K562 (cell line): ENCODE results near the gene ADAMTS7. TPM values are rescaled to one million over a fixed set of nuclear protein-coding genes. Genes with fewer than 3 reads are reported as not detected.
"Not testable (repeated sequence)": the region's sequence is repeated elsewhere in the genome, so short reads cannot be mapped to it uniquely, and the experiment has no call there.

Experiments used
- ATAC-seq: fragments of 200-7000 bp; cut with Tn5 transposase; 3 replicates; pipeline ENCODE4 v1.9.1; 2020; ENCODE audit warnings: moderate library complexity
- BruUV-seq: library from RNA; stranded (reverse); fragments of 400-500 nt; replicated peaks from 2 replicates; lab custom pipeline; 2021; lab: Mats Ljungman, UMichigan
- CTCF ChIA-PET: fragments of 300-600 bp; formaldehyde crosslinking; extraction: SDS; loops from one replicate; lab custom pipeline; 2021; ENCODE audit warnings: low intra/inter-chr PET ratio; lab: Yijun Ruan, JAX
- POLR2A ChIA-PET: fragments of 300-600, 350-650 bp; sonication (Branson Sonifier 250); formaldehyde crosslinking; extraction: SDS; loops from one replicate; lab custom pipeline; 2021; ENCODE audit warnings: antibody characterized with exemption, inconsistent platforms; lab: Yijun Ruan, JAX
- DNase-seq, 4 experiments: peaks; one replicate each; pipeline versions ENCODE4 v3.0.0 to v3.0.0-alpha.2; 2011 to 2018; ENCODE audit warnings: low spot score in 3 of 4, mixed read lengths in 3 of 4; ENCODE audit errors: extremely low read depth in 1 of 4
- FAIRE-seq: peaks from 2 replicates; lab custom pipeline; 2011; peaks lifted over from hg19 to GRCh38; lab: Jason Lieb, UNC
- H2AFZ ChIP-seq: 2 replicates; pipeline ENCODE4 v1.6.0; 2011; ENCODE audit warnings: low read depth, low read length, control low read depth, inconsistent platforms
- H3K27ac ChIP-seq: fragments of 200-600 bp; 3 replicates; pipeline ENCODE4 v1.8.0; 2011; ENCODE audit warnings: low read depth, mild to moderate bottlenecking, control low read depth, inconsistent platforms, low read length, moderate library complexity, mixed read lengths; ENCODE audit errors: extremely low read depth
- H3K27me3 ChIP-seq, 2 experiments: fragments of 300-600 bp in 1 of 2; 2 replicates in 1 of 2; 3 replicates in 1 of 2; pipeline versions ENCODE4 v1.6.0 to v1.8.0; 2011; ENCODE audit warnings: inconsistent platforms in 2 of 2, low read length in 2 of 2, mild to moderate bottlenecking in 1 of 2, mixed read lengths in 1 of 2, moderate library complexity in 1 of 2; ENCODE audit not compliant: control insufficient read depth in 2 of 2, insufficient read depth in 2 of 2
- H3K36me3 ChIP-seq: fragments of 300-600 bp; 3 replicates; pipeline ENCODE4 v1.8.0; 2011; ENCODE audit warnings: mild to moderate bottlenecking, low read length, inconsistent platforms; ENCODE audit not compliant: control insufficient read depth, insufficient read depth
- H3K4me1 ChIP-seq, 2 experiments: fragments of 200-600 bp in 1 of 2; replicated peaks in 1 of 2; 2 replicates in 1 of 2; 3 replicates in 1 of 2; pipeline versions ENCODE4 v1.5.1 to v1.8.0; 2011; ENCODE audit warnings: inconsistent platforms in 2 of 2, low read length in 2 of 2, mild to moderate bottlenecking in 1 of 2, mixed read lengths in 1 of 2, moderate library complexity in 1 of 2; ENCODE audit not compliant: control insufficient read depth in 2 of 2, insufficient read depth in 2 of 2
- H3K4me2 ChIP-seq: 2 replicates; pipeline ENCODE4 v1.6.1; 2011; ENCODE audit warnings: low read length, control low read depth, inconsistent platforms, mixed read lengths; ENCODE audit not compliant: insufficient read depth
- H3K4me3 ChIP-seq: fragments of 200-600 bp; sonication (generic), shearing (Covaris generic); 2 replicates; pipeline ENCODE4 v1.5.1; 2016; ENCODE audit warnings: control low read depth, inconsistent platforms
- H3K79me2 ChIP-seq: fragments of 200-600 bp; 3 replicates; pipeline ENCODE4 v1.8.0; 2011; ENCODE audit warnings: low read length, inconsistent platforms; ENCODE audit not compliant: control insufficient read depth, insufficient read depth
- H3K9ac ChIP-seq, 2 experiments: 2 replicates each; pipeline versions ENCODE4 v1.6.0 to v1.6.1; 2011; ENCODE audit warnings: low read depth in 2 of 2, low read length in 2 of 2, control low read depth in 1 of 2, inconsistent platforms in 1 of 2, mild to moderate bottlenecking in 1 of 2, mixed read lengths in 1 of 2; ENCODE audit not compliant: insufficient read depth in 1 of 2
- H3K9me1 ChIP-seq: one replicate; pipeline ENCODE4 v1.6.0; 2011; ENCODE audit warnings: inconsistent platforms, mild to moderate bottlenecking, low read length, moderate library complexity; ENCODE audit not compliant: control insufficient read depth, insufficient read depth
- H3K9me3 ChIP-seq: replicated peaks from 2 replicates; pipeline ENCODE4 v1.5.1; 2011; ENCODE audit warnings: low read depth, low read length, inconsistent platforms; ENCODE audit not compliant: control insufficient read depth, insufficient read depth
- H4K20me1 ChIP-seq: replicated peaks from 2 replicates; pipeline ENCODE4 v1.6.1; 2011; ENCODE audit warnings: low read length, inconsistent platforms, mixed read lengths; ENCODE audit not compliant: control insufficient read depth, insufficient read depth
- E2F3 ChIP-seq: fragments of 250-450 bp; sonication (Bioruptor Pico); IDR thresholded peaks from 2 replicates; pipeline ENCODE4 v1.4.0; 2020; ENCODE audit warnings: mild to moderate bottlenecking
- HDAC3 ChIP-seq: fragments of 450-650 bp; IDR thresholded peaks from 2 replicates; pipeline ENCODE4 v1.6.1; 2018; ENCODE audit warnings: borderline replicate concordance, mild to moderate bottlenecking, moderate library complexity; ENCODE audit not compliant: partially characterized antibody
- ZBTB8A ChIP-seq: fragments of 450-650 bp; IDR thresholded peaks from 2 replicates; pipeline ENCODE4 v1.6.1; 2018; ENCODE audit warnings: mild to moderate bottlenecking, moderate library complexity; ENCODE audit not compliant: partially characterized antibody
- WGBS: fragments of 100-300 bp; shearing (Covaris generic); methylation state at CpG from one replicate; pipeline ENCODE4 v1.1.6; 2016; ENCODE audit warnings: low coverage, mixed read lengths; ENCODE audit not compliant: insufficient coverage; ENCODE audit errors: missing lambda C conversion rate; 5-methylcytosine and 5-hydroxymethylcytosine counted together
- in situ Hi-C: fragments of 300-500 bp; cut with MboI; formaldehyde crosslinking; loops from 4 replicates; pipeline ENCODE4 v1.15.0; 2018; ENCODE audit warnings: inconsistent platforms, mixed read lengths
- intact Hi-C: fragments of 100-400 bp; cut with micrococcal nuclease; formaldehyde crosslinking; loops from 2 replicates; pipeline ENCODE4 v1.14.2; 2022
- polyA plus RNA-seq, 8 experiments: library from polyadenylated mRNA; depleted of rRNA in 4 of 8; stranded (reverse) in 5 of 8; unstranded in 3 of 8; fragments of >200 nt; fragmentation: Nextera tagmentation in 2 of 8; fragmentation: Illumina TruSeq in 1 of 8; extraction: Ambion mirVana in 2 of 8; extraction: Trizol in 1 of 8; gene quantifications; 2 replicates each; pipeline versions ENCODE4 v1.2.1 to v1.2.3, GENCODE V29; 2011 to 2014; ENCODE audit warnings: inconsistent platforms in 1 of 8, missing spikeins in 1 of 8
- total RNA-seq, 7 experiments: library from RNA; depleted of rRNA in 6 of 7; stranded (reverse); fragments of >200 nt in 6 of 7; fragmentation: Illumina TruSeq in 2 of 7; extraction: Trizol in 2 of 7; gene quantifications; 2 replicates each; pipeline versions ENCODE4 v1.2.1 to v1.2.3, GENCODE V29; 2011 to 2021; ENCODE audit warnings: low replicate concordance in 1 of 7
- TF ChIP-seq, protein P1 (sequence below): fragments of 250-450 bp; sonication (Bioruptor Pico); IDR thresholded peaks from 2 replicates; pipeline ENCODE4 v1.4.0; 2020

ADAMTS7 gene
- total and polyA plus RNA-seq, 9 of the 15 experiments (the other 6 are each of a cell fraction or from before 2014, with no cell fraction given) = 0.05 to 0.07 TPM; not detected in 7

DNA sequence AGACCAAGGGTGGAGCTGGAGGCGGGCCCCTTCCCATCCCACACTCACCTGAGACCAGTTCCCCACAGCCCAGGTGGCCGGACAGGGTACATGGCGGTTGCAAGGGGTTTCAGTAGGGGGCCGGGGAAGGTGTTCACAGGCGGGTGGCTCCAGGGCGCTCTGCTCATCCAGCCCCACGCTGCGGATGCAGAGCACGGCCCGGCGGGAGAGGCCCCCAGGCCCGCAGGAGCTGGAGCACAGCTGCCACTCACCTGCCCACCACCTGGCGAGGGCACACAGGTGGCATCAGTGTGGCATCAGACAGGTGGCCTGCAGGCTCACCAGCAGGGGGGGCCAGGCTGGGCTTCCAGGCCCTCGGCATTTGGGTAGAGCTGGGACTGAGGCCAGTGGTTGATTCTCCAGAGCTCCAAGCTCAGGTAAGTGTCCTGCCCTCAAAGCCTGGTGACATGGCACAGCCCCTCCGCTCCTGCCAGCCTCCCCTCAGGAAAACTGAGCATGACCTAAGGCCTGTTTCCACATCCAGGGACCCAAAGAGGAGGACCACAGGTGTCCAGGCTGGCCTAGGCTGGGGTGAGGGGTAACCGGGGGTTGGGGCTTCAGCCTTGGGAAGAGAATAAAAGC is 43.8 kb downstream of the ADAMTS7 start (continued):
- TF ChIP-seq, protein P1, sequence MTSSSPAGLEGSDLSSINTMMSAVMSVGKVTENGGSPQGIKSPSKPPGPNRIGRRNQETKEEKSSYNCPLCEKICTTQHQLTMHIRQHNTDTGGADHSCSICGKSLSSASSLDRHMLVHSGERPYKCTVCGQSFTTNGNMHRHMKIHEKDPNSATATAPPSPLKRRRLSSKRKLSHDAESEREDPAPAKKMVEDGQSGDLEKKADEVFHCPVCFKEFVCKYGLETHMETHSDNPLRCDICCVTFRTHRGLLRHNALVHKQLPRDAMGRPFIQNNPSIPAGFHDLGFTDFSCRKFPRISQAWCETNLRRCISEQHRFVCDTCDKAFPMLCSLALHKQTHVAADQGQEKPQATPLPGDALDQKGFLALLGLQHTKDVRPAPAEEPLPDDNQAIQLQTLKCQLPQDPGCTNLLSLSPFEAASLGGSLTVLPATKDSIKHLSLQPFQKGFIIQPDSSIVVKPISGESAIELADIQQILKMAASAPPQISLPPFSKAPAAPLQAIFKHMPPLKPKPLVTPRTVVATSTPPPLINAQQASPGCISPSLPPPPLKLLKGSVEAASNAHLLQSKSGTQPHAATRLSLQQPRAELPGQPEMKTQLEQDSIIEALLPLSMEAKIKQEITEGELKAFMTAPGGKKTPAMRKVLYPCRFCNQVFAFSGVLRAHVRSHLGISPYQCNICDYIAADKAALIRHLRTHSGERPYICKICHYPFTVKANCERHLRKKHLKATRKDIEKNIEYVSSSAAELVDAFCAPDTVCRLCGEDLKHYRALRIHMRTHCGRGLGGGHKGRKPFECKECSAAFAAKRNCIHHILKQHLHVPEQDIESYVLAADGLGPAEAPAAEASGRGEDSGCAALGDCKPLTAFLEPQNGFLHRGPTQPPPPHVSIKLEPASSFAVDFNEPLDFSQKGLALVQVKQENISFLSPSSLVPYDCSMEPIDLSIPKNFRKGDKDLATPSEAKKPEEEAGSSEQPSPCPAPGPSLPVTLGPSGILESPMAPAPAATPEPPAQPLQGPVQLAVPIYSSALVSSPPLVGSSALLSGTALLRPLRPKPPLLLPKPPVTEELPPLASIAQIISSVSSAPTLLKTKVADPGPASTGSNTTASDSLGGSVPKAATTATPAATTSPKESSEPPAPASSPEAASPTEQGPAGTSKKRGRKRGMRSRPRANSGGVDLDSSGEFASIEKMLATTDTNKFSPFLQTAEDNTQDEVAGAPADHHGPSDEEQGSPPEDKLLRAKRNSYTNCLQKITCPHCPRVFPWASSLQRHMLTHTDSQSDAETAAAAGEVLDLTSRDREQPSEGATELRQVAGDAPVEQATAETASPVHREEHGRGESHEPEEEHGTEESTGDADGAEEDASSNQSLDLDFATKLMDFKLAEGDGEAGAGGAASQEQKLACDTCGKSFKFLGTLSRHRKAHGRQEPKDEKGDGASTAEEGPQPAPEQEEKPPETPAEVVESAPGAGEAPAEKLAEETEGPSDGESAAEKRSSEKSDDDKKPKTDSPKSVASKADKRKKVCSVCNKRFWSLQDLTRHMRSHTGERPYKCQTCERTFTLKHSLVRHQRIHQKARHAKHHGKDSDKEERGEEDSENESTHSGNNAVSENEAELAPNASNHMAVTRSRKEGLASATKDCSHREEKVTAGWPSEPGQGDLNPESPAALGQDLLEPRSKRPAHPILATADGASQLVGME (CRISPR knock-in tag) = no peak
- TF ChIP-seq E2F3 (no peak), HDAC3 (no peak), ZBTB8A (no peak)

DNA sequence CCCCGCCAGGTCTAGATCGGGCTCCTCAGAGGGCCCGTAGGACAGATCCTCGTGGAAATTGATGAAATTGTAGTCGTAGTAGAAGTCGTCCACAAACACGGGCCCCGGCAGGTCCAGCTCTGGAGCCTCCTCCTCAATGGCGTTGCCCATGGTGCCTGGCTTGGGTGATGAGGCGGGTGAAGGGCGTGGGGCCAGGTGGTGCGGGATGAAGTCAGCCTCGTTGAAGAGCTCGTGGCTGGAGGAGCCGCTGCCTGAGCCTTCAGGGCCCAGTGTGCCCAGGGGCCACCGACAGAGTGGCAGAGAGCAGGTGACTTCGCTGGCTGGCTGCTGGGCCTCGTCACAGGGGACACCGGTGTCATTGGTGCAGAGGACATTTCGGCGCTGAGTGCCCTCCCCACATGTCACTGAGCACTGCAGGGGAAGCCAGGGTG is 44.6 kb downstream of the ADAMTS7 start:
- WGBS = 4% methylated on average over 16 of the region's 21 CpGs

More for the DNA sequence above, 44.6 kb downstream of the ADAMTS7 start:
- BruUV-seq, H3K4me2 ChIP-seq, CTCF ChIA-PET, ATAC-seq, H3K9me1 ChIP-seq, H3K9me3 ChIP-seq, in situ Hi-C loops, H3K9ac ChIP-seq, H4K20me1 ChIP-seq, H2AFZ ChIP-seq, H3K4me3 ChIP-seq, H3K79me2 ChIP-seq, H3K27ac ChIP-seq, FAIRE-seq, DNase-seq, H3K36me3 ChIP-seq, intact Hi-C loops: not testable (repeated sequence)
- peaks cover 0 to 15% of the 10 kb centered on the region in 2 experiments; a peak in 1 of 5 replicates for H3K4me1 ChIP-seq
- peaks cover 4 to 36% of the 10 kb centered on the region in 2 experiments; a peak in 2 of 5 replicates for H3K27me3 ChIP-seq
- POLR2A ChIA-PET = interaction anchor here (0.6 kb wide), 1 partner anchor 133 kb away, joined by 4 read pairs; no protein-coding TSS in a partner anchor
